KMS-11 (cell line): ENCODE measurements around the gene BCL7A.
"Not testable (repeated sequence)": the region's sequence is repeated elsewhere in the genome, so short reads cannot be mapped to it uniquely, and the experiment has no call there.

ENCODE experiments used
- H2AFZ ChIP-seq: fragments of 200-600 bp; sonication (generic); 2 replicates; pipeline ENCODE4 v1.6.1; 2016; ENCODE audit warnings: antibody characterized with exemption, mixed run types, low read depth
- H3K27ac ChIP-seq: fragments of 200-600 bp; sonication (generic); 2 replicates; pipeline ENCODE4 v1.6.1; 2016; ENCODE audit warnings: mild to moderate bottlenecking, mixed run types
- H3K27me3 ChIP-seq: fragments of 200-600 bp; sonication (generic); 2 replicates; pipeline ENCODE4 v1.6.1; 2017; ENCODE audit warnings: mild to moderate bottlenecking, low read depth, mixed run types, moderate library complexity; ENCODE audit not compliant: insufficient read depth
- H3K36me3 ChIP-seq: fragments of 200-600 bp; sonication (generic); 2 replicates; pipeline ENCODE4 v1.6.1; 2017; ENCODE audit warnings: mild to moderate bottlenecking, mixed run types; ENCODE audit not compliant: insufficient read depth
- H3K4me1 ChIP-seq: fragments of 200-600 bp; sonication (generic); 2 replicates; pipeline ENCODE4 v1.6.1; 2016; ENCODE audit warnings: mild to moderate bottlenecking, low read depth, mixed run types; ENCODE audit not compliant: poor library complexity, severe bottlenecking
- H3K4me2 ChIP-seq: fragments of 200-600 bp; sonication (generic); 2 replicates; pipeline ENCODE4 v1.7.0; 2016; ENCODE audit warnings: mild to moderate bottlenecking, mixed run types
- H3K4me3 ChIP-seq: fragments of 200-600 bp; sonication (generic); IDR thresholded peaks from 2 replicates; pipeline ENCODE4 v1.6.1; 2017; ENCODE audit warnings: low read depth, low read length, mixed read lengths; ENCODE audit not compliant: insufficient read depth
- H3K79me2 ChIP-seq: fragments of 200-600 bp; sonication (generic); 2 replicates; pipeline ENCODE4 v1.6.1; 2016; ENCODE audit warnings: low read depth, mixed run types; ENCODE audit not compliant: insufficient read depth
- H3K9ac ChIP-seq: fragments of 200-600 bp; sonication (generic); 2 replicates; pipeline ENCODE4 v1.6.1; 2016; ENCODE audit warnings: mild to moderate bottlenecking, mixed run types
- H4K20me1 ChIP-seq: fragments of 200-600 bp; sonication (generic); 2 replicates; pipeline ENCODE4 v1.6.1; 2016; ENCODE audit warnings: mild to moderate bottlenecking, mixed run types; ENCODE audit not compliant: insufficient read depth
- TF ChIP-seq, protein P1 (sequence below): fragments of 200-600 bp; sonication (generic); conservative IDR thresholded peaks from 2 replicates; pipeline ENCODE4 v1.6.1; 2017; ENCODE audit warnings: low read depth, mild to moderate bottlenecking, antibody characterized with exemption, low read length, moderate library complexity, mixed read lengths

Gene BCL7A

DNA sequence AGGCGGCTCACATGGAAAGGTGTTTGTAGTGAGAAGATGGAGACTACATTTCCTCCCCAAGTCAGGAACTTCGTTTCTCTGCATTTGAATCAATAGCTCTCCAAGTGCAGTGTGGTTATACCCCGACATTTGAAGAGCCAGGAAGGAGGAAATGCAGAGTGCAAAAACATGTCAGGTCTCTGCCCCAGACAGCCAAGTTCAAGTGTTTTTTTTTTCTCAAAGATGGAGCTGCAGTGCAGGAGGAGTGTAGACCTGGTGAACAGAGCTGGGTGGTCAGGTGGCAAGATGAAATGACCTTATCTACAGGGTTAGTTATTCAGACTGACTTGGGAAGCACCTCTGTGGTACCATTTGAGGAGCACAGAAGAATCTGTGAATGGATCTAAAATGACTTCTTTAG is 78.2 kb downstream of the BCL7A start:
- no peak overlapping the region for H3K4me3 ChIP-seq
- no peaks in the 10 kb centered on the region for H3K79me2 ChIP-seq
- no peaks in the 10 kb centered on the region for H3K4me1 ChIP-seq
- no peaks in the 10 kb centered on the region for H3K27me3 ChIP-seq
- H2AFZ ChIP-seq, result no peak overlapping the region
- no peak overlapping the region for H3K9ac ChIP-seq
- no peaks in the 10 kb centered on the region for H4K20me1 ChIP-seq
- no peak overlapping the region for H3K27ac ChIP-seq
- TF ChIP-seq, protein P1, sequence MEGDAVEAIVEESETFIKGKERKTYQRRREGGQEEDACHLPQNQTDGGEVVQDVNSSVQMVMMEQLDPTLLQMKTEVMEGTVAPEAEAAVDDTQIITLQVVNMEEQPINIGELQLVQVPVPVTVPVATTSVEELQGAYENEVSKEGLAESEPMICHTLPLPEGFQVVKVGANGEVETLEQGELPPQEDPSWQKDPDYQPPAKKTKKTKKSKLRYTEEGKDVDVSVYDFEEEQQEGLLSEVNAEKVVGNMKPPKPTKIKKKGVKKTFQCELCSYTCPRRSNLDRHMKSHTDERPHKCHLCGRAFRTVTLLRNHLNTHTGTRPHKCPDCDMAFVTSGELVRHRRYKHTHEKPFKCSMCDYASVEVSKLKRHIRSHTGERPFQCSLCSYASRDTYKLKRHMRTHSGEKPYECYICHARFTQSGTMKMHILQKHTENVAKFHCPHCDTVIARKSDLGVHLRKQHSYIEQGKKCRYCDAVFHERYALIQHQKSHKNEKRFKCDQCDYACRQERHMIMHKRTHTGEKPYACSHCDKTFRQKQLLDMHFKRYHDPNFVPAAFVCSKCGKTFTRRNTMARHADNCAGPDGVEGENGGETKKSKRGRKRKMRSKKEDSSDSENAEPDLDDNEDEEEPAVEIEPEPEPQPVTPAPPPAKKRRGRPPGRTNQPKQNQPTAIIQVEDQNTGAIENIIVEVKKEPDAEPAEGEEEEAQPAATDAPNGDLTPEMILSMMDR, result no peak
- no peaks in the 10 kb centered on the region for H3K36me3 ChIP-seq
- H3K4me2 ChIP-seq, result no peak overlapping the region

- no peaks in the 10 kb centered on the region for H3K27me3 ChIP-seq
- H3K27ac ChIP-seq, result no peak overlapping the region
- no peaks in the 10 kb centered on the region for H3K79me2 ChIP-seq
- no peak overlapping the region for H3K4me2 ChIP-seq
- TF ChIP-seq, protein P1, result no peak
- H2AFZ ChIP-seq, result no peak overlapping the region
- no peaks in the 10 kb centered on the region for H3K4me1 ChIP-seq
- no peaks in the 10 kb centered on the region for H4K20me1 ChIP-seq
- no peaks in the 10 kb centered on the region for H3K36me3 ChIP-seq
- no peak overlapping the region for H3K4me3 ChIP-seq
- H3K9ac ChIP-seq, result no peak overlapping the region
These were observed 78.9 kb downstream of the BCL7A start for GRCh38 chr12:122100568-122100967.

DNA sequence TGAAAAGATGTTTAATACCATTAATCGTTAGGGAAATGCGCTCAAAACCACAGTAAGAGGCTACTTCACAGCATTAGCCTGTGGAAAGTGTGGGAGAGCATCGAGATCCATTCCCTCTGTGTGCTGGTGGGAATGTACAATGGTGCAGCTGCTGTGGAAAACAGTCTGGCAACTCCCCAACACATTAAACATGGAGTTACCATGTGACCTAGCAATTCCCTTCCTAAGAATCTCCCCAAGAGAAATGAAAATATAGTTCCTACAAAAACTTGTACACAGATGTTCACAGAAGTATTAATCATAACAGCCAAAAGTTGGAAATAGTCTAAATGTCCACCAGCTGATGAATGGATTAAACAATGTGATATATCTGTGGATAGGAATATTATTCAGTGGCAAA is 80.6 kb downstream of the BCL7A start:
- TF ChIP-seq, protein P1, result no peak
- H4K20me1 ChIP-seq, result no peaks in the 10 kb centered on the region

DNA sequence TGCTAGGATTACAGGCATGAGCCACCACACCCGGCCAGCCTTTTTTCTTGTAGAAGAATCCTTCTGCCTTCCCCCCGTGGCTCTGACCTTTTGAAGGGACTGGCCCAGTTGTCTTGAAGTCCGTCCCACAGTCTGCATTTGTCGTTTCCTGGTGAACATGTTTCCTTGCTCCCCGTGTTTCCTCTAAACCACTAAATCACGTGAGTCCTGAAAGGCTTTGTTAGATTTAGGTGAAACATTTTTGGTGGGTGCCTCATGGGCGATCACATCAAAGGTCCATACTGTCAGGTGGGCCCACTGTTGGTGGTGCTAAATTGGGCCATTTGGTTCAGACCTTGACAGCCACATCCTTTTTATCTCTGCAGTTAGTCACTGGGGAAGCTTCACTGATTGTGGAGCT is 83.2 kb downstream of the BCL7A start:
- H3K4me1 ChIP-seq, result no peaks in the 10 kb centered on the region
- H4K20me1 ChIP-seq, result no peaks in the 10 kb centered on the region
- H3K79me2 ChIP-seq, result no peaks in the 10 kb centered on the region; the same call in 1 of the 2 replicates
- H3K4me3 ChIP-seq, result no peak overlapping the region
- H2AFZ ChIP-seq, result no peak overlapping the region
- TF ChIP-seq, protein P1, result no peak
- no peak overlapping the region for H3K27ac ChIP-seq
- no peaks in the 10 kb centered on the region for H3K36me3 ChIP-seq
- no peak overlapping the region for H3K4me2 ChIP-seq
- no peaks in the 10 kb centered on the region for H3K27me3 ChIP-seq
- no peak overlapping the region for H3K9ac ChIP-seq

More for the DNA sequence above, 80.6 kb downstream of the BCL7A start:
- Histone ChIP-seq H3K27me3 (no peaks in the 10 kb centered on the region), H3K4me3 (no peak overlapping the region), H3K4me1 (no peaks in the 10 kb centered on the region), H3K36me3 (no peaks in the 10 kb centered on the region), H3K79me2 (no peaks in the 10 kb centered on the region), H3K4me2 (no peak overlapping the region), H3K9ac (no peak overlapping the region), H2AFZ (no peak overlapping the region), H3K27ac (no peak overlapping the region)

DNA sequence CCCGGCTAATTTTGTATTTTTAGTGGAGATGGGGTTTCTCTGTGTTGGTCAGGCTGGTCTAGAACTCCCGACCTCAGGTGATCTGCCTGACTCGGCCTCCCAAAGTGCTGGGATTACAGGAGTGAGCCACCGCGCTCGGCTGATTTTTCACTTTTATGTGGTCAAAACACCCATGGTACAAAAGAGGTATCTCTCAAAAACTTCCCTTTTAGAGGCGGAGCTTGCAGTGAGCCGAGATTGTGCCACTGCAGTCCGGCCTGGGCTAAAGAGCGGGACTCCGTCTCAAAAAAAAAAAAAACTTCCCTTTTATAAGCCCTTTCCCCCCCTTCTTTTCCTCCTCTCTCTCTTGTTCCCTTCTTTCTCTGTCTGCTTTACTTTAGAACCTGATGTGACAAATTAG is 83.8 kb downstream of the BCL7A start:
- not testable (repeated sequence) for H2AFZ ChIP-seq, H3K36me3 ChIP-seq, H3K9ac ChIP-seq, H3K4me1 ChIP-seq, H3K27me3 ChIP-seq, H3K27ac ChIP-seq, H3K4me3 ChIP-seq, H4K20me1 ChIP-seq, H3K4me2 ChIP-seq, H3K79me2 ChIP-seq
